Measurements from ENCODE around the gene FBXO34.
"Not testable (repeated sequence)": the region's sequence is repeated elsewhere in the genome, so short reads cannot be mapped to it uniquely, and the experiment has no call there.

The FBXO34 gene

GRCh38 chr14:55381561-55381960 is 110.3 kb downstream of the FBXO34 start:
- no peaks in the 10 kb centered on the region for H3K9me3 Mint-ChIP-seq
- H3K4me1 Mint-ChIP-seq (ENCODE audit: low read depth): peaks cover 16% of the 10 kb centered on the region
- no peak overlapping the region for H3K4me3 Mint-ChIP-seq
- no peak overlapping the region for H3K27ac Mint-ChIP-seq
- H3K27me3 Mint-ChIP-seq (ENCODE audit: low read depth): no peaks in the 10 kb centered on the region
- H3K36me3 Mint-ChIP-seq (ENCODE audit: low read depth): peaks cover 29% of the 10 kb centered on the region

- Mint-ChIP-seq H3K4me1 (ENCODE audit: low read depth) (peaks cover 22% of the 10 kb centered on the region), H3K9me3 (no peaks in the 10 kb centered on the region), H3K27me3 (ENCODE audit: low read depth) (no peaks in the 10 kb centered on the region), H3K27ac (no peak overlapping the region), H3K4me3 (no peak overlapping the region), H3K36me3 (ENCODE audit: low read depth) (peaks cover 30% of the 10 kb centered on the region)
Observed at GRCh38 chr14:55382483-55382882, 111.3 kb downstream of the FBXO34 start.

GRCh38 chr14:55383056-55383466 is 111.8 kb downstream of the FBXO34 start:
- H3K27ac Mint-ChIP-seq; H3K9me3 Mint-ChIP-seq; H3K4me3 Mint-ChIP-seq; H3K27me3 Mint-ChIP-seq (ENCODE audit: low read depth): not testable (repeated sequence)
- Mint-ChIP-seq H3K4me1 (ENCODE audit: low read depth) (peaks cover 23% of the 10 kb centered on the region), H3K36me3 (ENCODE audit: low read depth) (peaks cover 30% of the 10 kb centered on the region)

GRCh38 chr14:55383541-55384140 is 112.4 kb downstream of the FBXO34 start:
- Mint-ChIP-seq H3K27ac (no peak overlapping the region), H3K9me3 (no peaks in the 10 kb centered on the region), H3K4me3 (no peak overlapping the region), H3K4me1 (ENCODE audit: low read depth) (peaks cover 26% of the 10 kb centered on the region), H3K27me3 (ENCODE audit: low read depth) (no peaks in the 10 kb centered on the region), H3K36me3 (ENCODE audit: low read depth) (peaks cover 33% of the 10 kb centered on the region)

GRCh38 chr14:55384536-55384935 is 113.3 kb downstream of the FBXO34 start:
- Mint-ChIP-seq H3K4me3 (no peak overlapping the region), H3K9me3 (no peaks in the 10 kb centered on the region), H3K27me3 (ENCODE audit: low read depth) (no peaks in the 10 kb centered on the region), H3K4me1 (ENCODE audit: low read depth) (peaks cover 26% of the 10 kb centered on the region), H3K36me3 (ENCODE audit: low read depth) (peaks cover 37% of the 10 kb centered on the region), H3K27ac (peak overlapping the region; percentile 3)

GRCh38 chr14:55386037-55386808 is 115.0 kb downstream of the FBXO34 start:
- no peaks in the 10 kb centered on the region for H3K9me3 Mint-ChIP-seq
- no peaks in the 10 kb centered on the region for H3K27me3 Mint-ChIP-seq (ENCODE audit: low read depth)
- peak overlapping the region; percentile 71 for H3K4me3 Mint-ChIP-seq
- H3K36me3 Mint-ChIP-seq (ENCODE audit: low read depth): peaks cover 34% of the 10 kb centered on the region
- peaks cover 26% of the 10 kb centered on the region for H3K4me1 Mint-ChIP-seq (ENCODE audit: low read depth)
- H3K27ac Mint-ChIP-seq: peak overlapping the region; percentile 93

GRCh38 chr14:55387121-55387520 is 115.9 kb downstream of the FBXO34 start:
- Mint-ChIP-seq H3K4me1 (ENCODE audit: low read depth) (peaks cover 25% of the 10 kb centered on the region), H3K9me3 (no peaks in the 10 kb centered on the region), H3K27me3 (ENCODE audit: low read depth) (no peaks in the 10 kb centered on the region), H3K27ac (peak overlapping the region; percentile 93), H3K4me3 (peak overlapping the region; percentile 8), H3K36me3 (ENCODE audit: low read depth) (peaks cover 28% of the 10 kb centered on the region)

GRCh38 chr14:55388160-55388559 is 116.9 kb downstream of the FBXO34 start:
- H3K4me1 Mint-ChIP-seq (ENCODE audit: low read depth): peaks cover 25% of the 10 kb centered on the region
- H3K9me3 Mint-ChIP-seq: no peaks in the 10 kb centered on the region
- no peak overlapping the region for H3K4me3 Mint-ChIP-seq
- H3K27me3 Mint-ChIP-seq (ENCODE audit: low read depth): no peaks in the 10 kb centered on the region
- H3K27ac Mint-ChIP-seq: peak overlapping the region; percentile 33
- H3K36me3 Mint-ChIP-seq (ENCODE audit: low read depth): peaks cover 28% of the 10 kb centered on the region

- no peak overlapping the region for H3K4me3 Mint-ChIP-seq
- H3K9me3 Mint-ChIP-seq: no peaks in the 10 kb centered on the region
- H3K4me1 Mint-ChIP-seq (ENCODE audit: low read depth): peaks cover 24% of the 10 kb centered on the region
- no peaks in the 10 kb centered on the region for H3K27me3 Mint-ChIP-seq (ENCODE audit: low read depth)
- H3K27ac Mint-ChIP-seq: peak overlapping the region; percentile 24
- H3K36me3 Mint-ChIP-seq (ENCODE audit: low read depth): peaks cover 28% of the 10 kb centered on the region
Observed at GRCh38 chr14:55389330-55389729, 118.1 kb downstream of the FBXO34 start.

GRCh38 chr14:55398679-55399078 is 127.5 kb downstream of the FBXO34 start:
- Mint-ChIP-seq H3K4me3 (no peak overlapping the region), H3K27ac (no peak overlapping the region), H3K9me3 (no peaks in the 10 kb centered on the region), H3K36me3 (ENCODE audit: low read depth) (no peaks in the 10 kb centered on the region), H3K4me1 (ENCODE audit: low read depth) (no peaks in the 10 kb centered on the region), H3K27me3 (ENCODE audit: low read depth) (no peaks in the 10 kb centered on the region)

GRCh38 chr14:55399183-55399582 is 128.0 kb downstream of the FBXO34 start:
- Mint-ChIP-seq H3K4me3 (no peak overlapping the region), H3K27me3 (ENCODE audit: low read depth) (no peaks in the 10 kb centered on the region), H3K9me3 (no peaks in the 10 kb centered on the region), H3K36me3 (ENCODE audit: low read depth) (no peaks in the 10 kb centered on the region), H3K4me1 (ENCODE audit: low read depth) (no peaks in the 10 kb centered on the region), H3K27ac (no peak overlapping the region)

GRCh38 chr14:55399852-55400251 is 128.6 kb downstream of the FBXO34 start:
- H3K36me3 Mint-ChIP-seq (ENCODE audit: low read depth): no peaks in the 10 kb centered on the region
- H3K27ac Mint-ChIP-seq: no peak overlapping the region
- H3K4me1 Mint-ChIP-seq (ENCODE audit: low read depth): no peaks in the 10 kb centered on the region
- H3K27me3 Mint-ChIP-seq (ENCODE audit: low read depth): no peaks in the 10 kb centered on the region
- no peak overlapping the region for H3K4me3 Mint-ChIP-seq
- H3K9me3 Mint-ChIP-seq: no peaks in the 10 kb centered on the region

- Mint-ChIP-seq H3K4me3 (no peak overlapping the region), H3K27ac (no peak overlapping the region), H3K4me1 (ENCODE audit: low read depth) (peaks cover 1% of the 10 kb centered on the region), H3K36me3 (ENCODE audit: low read depth) (no peaks in the 10 kb centered on the region), H3K9me3 (no peaks in the 10 kb centered on the region), H3K27me3 (ENCODE audit: low read depth) (no peaks in the 10 kb centered on the region)
Observed at GRCh38 chr14:55401751-55402150, 130.5 kb downstream of the FBXO34 start.

All from T-helper 1 cell treated with Interleukin-12 subunit alpha and Interleukin-12 subunit beta and Interleukin-4 antibody, amounts not matched to agents 30 μg/mL and 1 μg/mL, for 36 hours (primary cell).